IMR-90 (cell line): ENCODE results near the gene FSTL5. TPM values are rescaled to one million over a fixed set of nuclear protein-coding genes. Genes with fewer than 3 reads are reported as not detected.

ENCODE experiments used
- ATAC-seq: fragments of 200-7000 bp; cut with Tn5 transposase; 2 replicates; pipeline ENCODE4 v1.9.1; 2020; ENCODE audit warnings: low read depth, mild to moderate bottlenecking, moderate library complexity
- BruUV-seq: library from RNA; stranded (reverse); fragments of 400-500 nt; replicated peaks from 2 replicates; lab custom pipeline; 2021; lab: Mats Ljungman, UMichigan
- CTCF ChIA-PET: fragments of 300-600 bp; formaldehyde crosslinking; extraction: SDS; loops from one replicate; lab custom pipeline; 2021; ENCODE audit warnings: antibody characterized with exemption; lab: Yijun Ruan, JAX
- POLR2A ChIA-PET: fragments of 300-600 bp; sonication (Branson Sonifier 250); formaldehyde crosslinking; loops from one replicate; lab custom pipeline; 2022; ENCODE audit warnings: antibody characterized with exemption; ENCODE audit not compliant: unreplicated experiment; lab: Charles Lee
- DNase-seq: peaks from one replicate; pipeline ENCODE4 v3.0.0; 2013
- H2AFZ ChIP-seq: replicated peaks from 2 replicates; pipeline ENCODE3; 2013; ENCODE audit warnings: low read length, mild to moderate bottlenecking; ENCODE audit not compliant: poor library complexity
- H2AK5ac ChIP-seq: 2 replicates; pipeline ENCODE4 v1.6.1; 2013; ENCODE audit warnings: low read depth, low read length, inconsistent platforms
- H2AK9ac ChIP-seq: replicated peaks from 2 replicates; pipeline ENCODE3; 2013; ENCODE audit warnings: mild to moderate bottlenecking, low read depth, low read length, moderate library complexity; ENCODE audit not compliant: poor library complexity
- H2BK120ac ChIP-seq: 2 replicates; pipeline ENCODE4 v1.6.1; 2013; ENCODE audit warnings: low read depth, low read length, inconsistent platforms
- H2BK15ac ChIP-seq: 3 replicates; pipeline ENCODE4 v1.6.1; 2013; ENCODE audit warnings: low read depth, low read length, inconsistent platforms
- H2BK20ac ChIP-seq: 2 replicates; pipeline ENCODE4 v1.6.1; 2013; ENCODE audit warnings: low read depth, mild to moderate bottlenecking, inconsistent platforms, low read length, moderate library complexity
- H2BK5ac ChIP-seq: 2 replicates; pipeline ENCODE4 v1.6.1; 2013; ENCODE audit warnings: mild to moderate bottlenecking, low read depth, low read length, inconsistent platforms; ENCODE audit not compliant: poor library complexity, severe bottlenecking
- H3K14ac ChIP-seq: replicated peaks from 2 replicates; pipeline ENCODE4 v1.6.1; 2013; ENCODE audit warnings: low read depth, low read length, inconsistent platforms
- H3K18ac ChIP-seq: 2 replicates; pipeline ENCODE4 v1.6.1; 2013; ENCODE audit warnings: low read depth, low read length, control low read depth
- H3K23ac ChIP-seq: 2 replicates; pipeline ENCODE4 v1.6.1; 2013; ENCODE audit warnings: low read depth, low read length, inconsistent platforms
- H3K27ac ChIP-seq: 2 replicates; pipeline ENCODE4 v1.5.1; 2013; ENCODE audit warnings: mild to moderate bottlenecking, control low read depth, low read length; ENCODE audit not compliant: insufficient read depth
- H3K27me3 ChIP-seq: 2 replicates; pipeline ENCODE4 v1.6.1; 2013; ENCODE audit warnings: low read length; ENCODE audit not compliant: control insufficient read depth, insufficient read depth
- H3K36me3 ChIP-seq: 2 replicates; pipeline ENCODE4 v1.6.1; 2013; ENCODE audit warnings: low read length, mixed read lengths; ENCODE audit not compliant: control insufficient read depth, insufficient read depth
- H3K4ac ChIP-seq: 2 replicates; pipeline ENCODE4 v1.6.1; 2013; ENCODE audit warnings: low read depth, low read length, inconsistent platforms
- H3K4me1 ChIP-seq: 2 replicates; pipeline ENCODE4 v1.6.1; 2013; ENCODE audit warnings: low read length, mixed read lengths; ENCODE audit not compliant: control insufficient read depth, insufficient read depth
- H3K4me2 ChIP-seq: 2 replicates; pipeline ENCODE4 v1.6.1; 2013; ENCODE audit warnings: low read depth, mild to moderate bottlenecking, control low read depth, low read length, moderate library complexity
- H3K4me3 ChIP-seq: 2 replicates; pipeline ENCODE4 v1.5.1; 2013; ENCODE audit warnings: low read depth, mild to moderate bottlenecking, control low read depth, low read length, moderate library complexity; ENCODE audit not compliant: insufficient read depth
- H3K56ac ChIP-seq: 2 replicates; pipeline ENCODE4 v1.6.1; 2013; ENCODE audit warnings: low read length, inconsistent platforms; ENCODE audit not compliant: insufficient read depth; ENCODE audit errors: extremely low read depth
- H3K79me1 ChIP-seq, 2 experiments: 2 replicates each; pipeline ENCODE4 v1.6.1; 2013; ENCODE audit warnings: low read length in 2 of 2, inconsistent platforms in 1 of 2, low read depth in 1 of 2
- H3K9ac ChIP-seq: 2 replicates; pipeline ENCODE4 v1.6.1; 2013; ENCODE audit warnings: low read depth, low read length, control low read depth
- H3K9me1 ChIP-seq: 2 replicates; pipeline ENCODE4 v1.6.1; 2013; ENCODE audit warnings: low read length, inconsistent platforms; ENCODE audit not compliant: insufficient read depth
- H3K9me3 ChIP-seq: 2 replicates; pipeline ENCODE4 v1.6.1; 2013; ENCODE audit warnings: low read length; ENCODE audit not compliant: control insufficient read depth, insufficient read depth
- H4K20me1 ChIP-seq: 2 replicates; pipeline ENCODE4 v1.6.1; 2013; ENCODE audit warnings: low read length, inconsistent platforms; ENCODE audit not compliant: insufficient read depth
- H4K5ac ChIP-seq: 2 replicates; pipeline ENCODE4 v1.6.1; 2013; ENCODE audit warnings: mild to moderate bottlenecking, low read depth, low read length, control low read depth
- H4K8ac ChIP-seq, 2 experiments: 2 replicates each; pipeline ENCODE4 v1.6.1; 2013; ENCODE audit warnings: low read depth in 2 of 2, low read length in 2 of 2, control low read depth in 1 of 2, inconsistent platforms in 1 of 2
- H4K91ac ChIP-seq: 2 replicates; pipeline ENCODE4 v1.6.1; 2013; ENCODE audit warnings: low read depth, low read length, inconsistent platforms; ENCODE audit not compliant: insufficient read depth
- BHLHE40 ChIP-seq: fragments of 150-350 bp; IDR thresholded peaks from 2 replicates; pipeline ENCODE4 v1.6.1; 2016; ENCODE audit warnings: mild to moderate bottlenecking, low read depth, low read length
- SMC3 ChIP-seq: fragments of 150-350 bp; IDR thresholded peaks from 2 replicates; pipeline ENCODE4 v1.6.1; 2016; ENCODE audit warnings: low read depth, mild to moderate bottlenecking, antibody characterized with exemption, low read length, moderate library complexity
- WGBS, 2 experiments: methylation state at CpG; one replicate each; pipeline versions ENCODE4 v1.1.5 to v1.1.7; 2013; ENCODE audit warnings: missing lambda C conversion rate in 2 of 2; ENCODE audit not compliant: insufficient read length in 1 of 2; ENCODE audit errors: extremely low coverage in 2 of 2; 5-methylcytosine and 5-hydroxymethylcytosine counted together
- dilution Hi-C: fragments of 300-500 bp; cut with HindIII; formaldehyde crosslinking; loops from one replicate; pipeline ENCODE4 v1.14.3; 2018; ENCODE audit warnings: low sequenced_read_pairs; ENCODE audit not compliant: unreplicated experiment
- in situ Hi-C: fragments of 300-500 bp; cut with MboI; formaldehyde crosslinking; loops from 3 replicates; pipeline ENCODE4 v1.14.3; 2019; ENCODE audit warnings: low sequenced_read_pairs, inconsistent platforms, mixed read lengths
- intact Hi-C: fragments of 100-400 bp; cut with micrococcal nuclease; formaldehyde crosslinking; loops from 2 replicates; pipeline ENCODE4 v1.10.0; 2022
- polyA plus RNA-seq, 3 experiments: library from polyadenylated mRNA; depleted of rRNA; stranded (reverse); fragments of >200 nt; gene quantifications; 2 replicates each; pipeline ENCODE4 v1.2.3, GENCODE V29; 2012; ENCODE audit warnings: low replicate concordance in 1 of 3
- total RNA-seq: library from RNA; depleted of rRNA; stranded (reverse); fragments of >200 nt; gene quantifications from 2 replicates; pipeline ENCODE4 v1.2.3, GENCODE V29; 2012

FSTL5 gene
- total and polyA plus RNA-seq, 2 of the 4 experiments (the other 2 are of a cell fraction) = under 0.01 TPM; not detected in 1

- dilution Hi-C loops = no loop called here
- no peak overlapping the region for H3K14ac ChIP-seq
- no peak overlapping the region for H3K9ac ChIP-seq
- no peaks in the 10 kb centered on the region for H3K36me3 ChIP-seq
- H2BK5ac ChIP-seq = no peak overlapping the region
- H3K4ac ChIP-seq = no peak overlapping the region
- DNase-seq (no peak), ATAC-seq (no peak)
- no peaks in the 10 kb centered on the region for H3K4me1 ChIP-seq
- TF ChIP-seq BHLHE40 = no peak
- no peak for TF ChIP-seq SMC3
- H3K4me3 ChIP-seq = no peak overlapping the region
- BruUV-seq = no TSS peak
- H2AFZ ChIP-seq = no peak overlapping the region
- H3K56ac ChIP-seq = no peak overlapping the region
- no peaks in the 10 kb centered on the region for H3K27me3 ChIP-seq
- intact Hi-C loops = no loop called here
- no CpG with 5 or more reads among the region's 1 CpG for WGBS, 2 experiments
- no peak overlapping the region for H2BK120ac ChIP-seq
- H3K9me3 ChIP-seq = no peaks in the 10 kb centered on the region
- POLR2A ChIA-PET = no interaction called here
- no peak overlapping the region for H2BK15ac ChIP-seq
- H3K23ac ChIP-seq = no peak overlapping the region
- no peak overlapping the region for H3K27ac ChIP-seq
- H3K4me2 ChIP-seq = no peak overlapping the region
- no peak overlapping the region for H4K91ac ChIP-seq
- H3K18ac ChIP-seq = no peak overlapping the region
- in situ Hi-C loops = no loop called here
- H2BK20ac ChIP-seq = no peak overlapping the region
- CTCF ChIA-PET = no interaction called here
- H4K5ac ChIP-seq = no peak overlapping the region
- H2AK5ac ChIP-seq = no peak overlapping the region
- H3K79me1 ChIP-seq = no peaks in the 10 kb centered on the region
- no peak overlapping the region for H2AK9ac ChIP-seq
- no peak overlapping the region for H4K8ac ChIP-seq
- H3K9me1 ChIP-seq = no peaks in the 10 kb centered on the region
- H4K20me1 ChIP-seq = no peaks in the 10 kb centered on the region
These were observed 466.9 kb downstream of the FSTL5 start for GRCh38 chr4:161696944-161697343.
